Activated B cell treated with CpG ODN at 0.5 μM for 24 hours (primary cell): ENCODE data around the gene FMO2. TPM values are rescaled to one million over a fixed set of nuclear protein-coding genes. Genes with fewer than 3 reads are reported as not detected.
A peak's percentile ranks its signal among the peaks of the same experiment; 100 is the strongest.

Experiments used
- ATAC-seq: fragments of 200-7000 bp; cut with Tn5 transposase; one replicate; pipeline ENCODE4 v1.10.0; 2021; ENCODE audit warnings: low read depth, mild to moderate bottlenecking, moderate library complexity
- CTCF ChIA-PET: fragments of 350-600 bp; sonication (Branson Sonifier 250); formaldehyde crosslinking; loops from one replicate; lab custom pipeline; 2021; ENCODE audit warnings: antibody characterized with exemption; lab: Charles Lee
- POLR2A ChIA-PET: fragments of 350-600 bp; sonication (Branson Sonifier 250); formaldehyde crosslinking; loops from one replicate; lab custom pipeline; 2021; ENCODE audit warnings: antibody characterized with exemption; lab: Charles Lee
- DNase-seq: peaks from one replicate; pipeline ENCODE4 v3.0.0; 2022
- H3K27ac Mint-ChIP-seq: one replicate; pipeline ENCODE4 v1.8.0; 2020; ENCODE audit warnings: mixed read lengths
- H3K27me3 Mint-ChIP-seq: one replicate; pipeline ENCODE4 v1.8.0; 2021; ENCODE audit warnings: mixed read lengths
- H3K36me3 Mint-ChIP-seq: one replicate; pipeline ENCODE4 v1.8.0; 2021; ENCODE audit warnings: low read depth, mixed read lengths
- H3K4me1 Mint-ChIP-seq: one replicate; pipeline ENCODE4 v1.8.0; 2021; ENCODE audit warnings: mixed read lengths
- H3K4me3 Mint-ChIP-seq: one replicate; pipeline ENCODE4 v1.8.0; 2020; ENCODE audit warnings: mild to moderate bottlenecking, mixed read lengths
- H3K9me3 Mint-ChIP-seq: one replicate; pipeline ENCODE4 v1.8.0; 2020; ENCODE audit warnings: mixed read lengths
- CTCF ChIP-seq: fragments of 200-600 bp; IDR thresholded peaks from one replicate; pipeline ENCODE4 v1.8.0; 2022; ENCODE audit warnings: antibody characterized with exemption, mild to moderate bottlenecking
- intact Hi-C: fragments of 100-400 bp; cut with micrococcal nuclease; formaldehyde crosslinking; loops from one replicate; pipeline ENCODE4 v1.15.1; 2024
- total RNA-seq: library from RNA; stranded (reverse); gene quantifications from 2 replicates; pipeline ENCODE4 v1.2.3, GENCODE V29; 2022

Gene FMO2
- total RNA-seq, 1 donor from 2014 or later = not detected

DNA sequence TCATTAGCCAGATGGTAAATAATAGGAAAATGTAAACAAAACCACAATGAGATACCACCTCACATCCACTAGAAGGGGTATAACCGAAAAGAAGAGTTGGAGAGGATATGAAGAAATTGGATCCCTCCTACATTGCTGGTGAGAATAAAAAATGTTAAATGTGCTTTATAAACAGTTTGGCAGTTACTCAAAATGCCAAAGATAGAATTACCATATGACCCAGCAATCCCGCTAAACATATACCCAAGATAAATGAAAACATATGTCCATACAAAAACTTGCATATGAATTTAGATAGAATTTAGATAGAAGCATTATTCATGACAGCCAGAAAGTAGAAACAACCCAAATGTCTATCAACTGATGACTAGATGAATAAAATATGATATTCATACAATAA is 4.4 kb upstream of the FMO2 start:
- ATAC-seq (no peak), DNase-seq (no peak)
- Mint-ChIP-seq H3K4me1 (no peaks in the 10 kb centered on the region), H3K9me3 (no peaks in the 10 kb centered on the region), H3K36me3 (no peaks in the 10 kb centered on the region), H3K27me3 (peaks cover 11% of the 10 kb centered on the region), H3K27ac (no peak overlapping the region), H3K4me3 (no peak overlapping the region)
- TF ChIP-seq CTCF = no peak
- ChIA-PET CTCF (no interaction called here), POLR2A (no interaction called here)
- intact Hi-C loops = no loop called here

- Mint-ChIP-seq H3K9me3 (no peaks in the 10 kb centered on the region), H3K36me3 (no peaks in the 10 kb centered on the region), H3K27ac (no peak overlapping the region), H3K4me3 (no peak overlapping the region), H3K4me1 (no peaks in the 10 kb centered on the region), H3K27me3 (peaks cover 7% of the 10 kb centered on the region)
- peak; percentile 30 for TF ChIP-seq CTCF
- ChIA-PET CTCF (interaction anchor here (1.2 kb wide), 1 partner anchor 125 kb away, joined by 5 read pairs; the partner anchor contains the start of gene FMO4), POLR2A (no interaction called here)
- intact Hi-C loops = loop anchor here (1.0 to 5.0 kb wide), 2 partner anchors 125 to 1261 kb away; no protein-coding TSS in a partner anchor
- ATAC-seq = no peak
- DNase-seq = no peak
Measured at GRCh38 chr1:171188388-171189266, 3.5 kb downstream of the FMO2 start.

- no peak for ATAC-seq
- Mint-ChIP-seq H3K36me3 (no peaks in the 10 kb centered on the region), H3K4me1 (no peaks in the 10 kb centered on the region), H3K4me3 (no peak overlapping the region), H3K9me3 (no peaks in the 10 kb centered on the region), H3K27me3 (peaks cover 2% of the 10 kb centered on the region), H3K27ac (no peak overlapping the region)
- no peak for TF ChIP-seq CTCF
- ChIA-PET CTCF (no interaction called here), POLR2A (no interaction called here)
- intact Hi-C loops = no loop called here
- DNase-seq = no peak
Measured at GRCh38 chr1:171191992-171192391, 6.9 kb downstream of the FMO2 start.

- no peaks in the 10 kb centered on the region for H3K36me3 Mint-ChIP-seq
- no peaks in the 10 kb centered on the region for H3K9me3 Mint-ChIP-seq
- no peak overlapping the region for H3K4me3 Mint-ChIP-seq
- ATAC-seq = no peak
- intact Hi-C loops = no loop called here
- DNase-seq = no peak
- no peak for TF ChIP-seq CTCF
- POLR2A ChIA-PET = no interaction called here
- no peaks in the 10 kb centered on the region for H3K27me3 Mint-ChIP-seq
- CTCF ChIA-PET = no interaction called here
- H3K4me1 Mint-ChIP-seq = no peaks in the 10 kb centered on the region
- no peak overlapping the region for H3K27ac Mint-ChIP-seq
Measured at GRCh38 chr1:171195767-171196166, 10.7 kb downstream of the FMO2 start.

GRCh38 chr1:171196351-171196750 is 11.3 kb downstream of the FMO2 start:
- TF ChIP-seq CTCF = no peak
- no peaks in the 10 kb centered on the region for H3K9me3 Mint-ChIP-seq

More at GRCh38 chr1:171196351-171196750, 11.3 kb downstream of the FMO2 start:
- DNase-seq (no peak), ATAC-seq (no peak)
- Mint-ChIP-seq H3K4me1 (no peaks in the 10 kb centered on the region), H3K27me3 (no peaks in the 10 kb centered on the region), H3K36me3 (no peaks in the 10 kb centered on the region), H3K27ac (no peak overlapping the region), H3K4me3 (no peak overlapping the region)
- CTCF ChIA-PET = no interaction called here
- POLR2A ChIA-PET = no interaction called here
- intact Hi-C loops = no loop called here
